Endometrial microvascular endothelial cells (primary cell): ENCODE measurements around the gene PPFIBP2. TPM values are rescaled to one million over a fixed set of nuclear protein-coding genes. Genes with fewer than 3 reads are reported as not detected.

Experiments
- in situ Hi-C: cut with HindIII; loops from 2 replicates; pipeline ENCODE4 v1.10.0; 2017; ENCODE audit warnings: low sequenced_read_pairs, low pct_unique_long_range_greater_than_20kb; ENCODE audit errors: inconsistent ontology term
- total RNA-seq: library from RNA; depleted of rRNA; stranded (reverse); fragments of >200 nt; gene quantifications from one replicate; pipeline ENCODE4 v1.2.3, GENCODE V29; 2015; ENCODE audit errors: inconsistent ontology term

The PPFIBP2 gene
- total RNA-seq, 1 donor from 2014 or later: under 0.01 TPM

DNA sequence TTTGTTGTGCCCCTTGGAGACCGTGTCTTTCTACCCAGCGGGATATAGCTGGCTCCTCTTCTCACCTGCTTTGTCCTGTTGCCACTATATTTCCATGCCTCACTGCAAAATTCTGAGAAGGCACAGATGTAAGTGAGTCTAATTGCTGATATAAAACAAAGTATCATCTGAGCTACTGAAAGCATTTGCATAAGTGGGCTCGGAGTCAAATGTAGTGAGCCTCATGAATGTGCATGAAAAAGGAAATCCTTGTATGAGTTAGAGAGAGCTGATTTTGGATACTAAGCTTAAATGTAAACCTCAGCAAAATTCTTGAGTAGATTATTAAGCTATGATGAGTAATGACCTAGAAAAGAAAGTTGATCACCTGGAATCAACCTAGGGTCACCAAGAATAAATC lies 178.6 kb downstream of the PPFIBP2 start:
- in situ Hi-C loops: no loop called here

DNA sequence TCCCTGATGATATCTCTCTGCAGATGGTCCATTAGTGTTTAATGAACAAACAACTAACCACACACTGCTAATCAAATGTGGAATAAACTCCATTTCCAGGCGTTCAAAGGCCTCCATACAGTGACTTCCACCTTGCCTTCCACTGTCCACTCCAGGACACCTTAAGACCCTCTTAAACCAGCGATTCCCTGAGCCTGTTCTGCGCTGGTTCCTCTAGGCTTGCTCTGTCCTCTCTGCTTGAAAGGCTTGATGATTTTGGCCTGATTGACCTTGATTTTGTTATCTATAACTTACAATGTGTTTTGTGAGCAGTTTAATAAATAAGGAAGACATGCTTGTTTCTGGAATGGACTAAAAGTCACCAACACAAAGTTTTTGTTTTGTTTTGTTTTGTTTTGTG lies 180.4 kb downstream of the PPFIBP2 start:
- in situ Hi-C loops: no loop called here

DNA sequence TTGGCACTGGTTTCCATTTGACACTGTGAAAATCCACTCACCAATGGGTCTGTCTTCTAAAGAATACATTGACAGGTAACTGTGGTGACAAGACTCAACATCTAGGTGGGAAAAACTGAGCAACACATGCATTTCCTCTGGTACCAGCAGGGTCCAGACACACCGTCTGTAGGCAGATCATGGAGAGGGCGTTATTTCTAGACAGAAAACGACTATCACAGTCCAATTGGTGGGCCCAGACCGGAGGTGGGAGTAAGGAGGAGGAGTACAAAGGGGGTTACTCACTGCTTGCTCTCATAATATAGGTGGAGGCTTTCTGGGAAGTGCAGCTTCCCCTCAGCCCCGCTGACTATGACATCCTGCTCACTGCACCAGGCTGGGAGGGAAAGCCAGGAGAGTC lies 182.6 kb downstream of the PPFIBP2 start:
- in situ Hi-C loops: no loop called here

Other genes with a start within 250 kb of the PPFIBP2 start
- gene OLFML1, start 28.5 kb upstream of the PPFIBP2 start, total RNA-seq: not detected
- 4.2 TPM for gene CYB5R2, start 159.5 kb downstream of the PPFIBP2 start, total RNA-seq
- gene OVCH2, start 192.5 kb downstream of the PPFIBP2 start, total RNA-seq: not detected